Measurements from ENCODE around the gene GDF2.

GRCh38 chr10:47347303-47347675, 25.0 kb downstream of the GDF2 start:
- TF ChIP-seq CTCF (IDR thresholded peaks at IDR 0.05), result no peak
- no peak for TF ChIP-seq POLR2A (IDR thresholded peaks at IDR 0.05)
